Fibroblast of pulmonary artery (primary cell): ENCODE data around the gene MMP13.

Experiments
- DNase-seq: peaks from one replicate; pipeline ENCODE4 v3.0.0-alpha.2; 2010; ENCODE audit warnings: low read depth
- H3K4me3 ChIP-seq: replicated peaks from 2 replicates; pipeline ENCODE4 v1.5.1; 2011; ENCODE audit warnings: low read depth, mild to moderate bottlenecking, control low read depth, low read length, moderate library complexity
- CTCF ChIP-seq: IDR thresholded peaks from 2 replicates; pipeline ENCODE4 v1.5.1; 2011; ENCODE audit warnings: mild to moderate bottlenecking, control low read depth, low read length, inconsistent platforms; ENCODE audit errors: missing control alignments

MMP13 gene

GRCh38 chr11:102936864-102937509 lies 18.5 kb downstream of the MMP13 start:
- no peak for TF ChIP-seq CTCF
- no peak for DNase-seq
- H3K4me3 ChIP-seq: no peak overlapping the region

GRCh38 chr11:102935514-102935913 lies 20.0 kb downstream of the MMP13 start:
- no peak for DNase-seq
- H3K4me3 ChIP-seq: no peak overlapping the region
- TF ChIP-seq CTCF: no peak

GRCh38 chr11:102934735-102935134 lies 20.8 kb downstream of the MMP13 start:
- TF ChIP-seq CTCF: no peak
- no peak for DNase-seq
- no peak overlapping the region for H3K4me3 ChIP-seq

GRCh38 chr11:102933627-102934026 lies 21.9 kb downstream of the MMP13 start:
- no peak for DNase-seq
- H3K4me3 ChIP-seq: no peak overlapping the region
- TF ChIP-seq CTCF: no peak

- no peak for DNase-seq
- TF ChIP-seq CTCF: no peak
- H3K4me3 ChIP-seq: no peak overlapping the region
These were observed 22.9 kb downstream of the MMP13 start for GRCh38 chr11:102932678-102933077.

GRCh38 chr11:102930451-102930850 lies 25.1 kb downstream of the MMP13 start:
- TF ChIP-seq CTCF: no peak
- no peak for DNase-seq
- H3K4me3 ChIP-seq: no peak overlapping the region

- DNase-seq: no peak
- no peak for TF ChIP-seq CTCF
- H3K4me3 ChIP-seq: no peak overlapping the region
These were observed 25.6 kb downstream of the MMP13 start for GRCh38 chr11:102929972-102930371.
